Measurements from ENCODE around the gene DLGAP1.

The DLGAP1 gene

DNA sequence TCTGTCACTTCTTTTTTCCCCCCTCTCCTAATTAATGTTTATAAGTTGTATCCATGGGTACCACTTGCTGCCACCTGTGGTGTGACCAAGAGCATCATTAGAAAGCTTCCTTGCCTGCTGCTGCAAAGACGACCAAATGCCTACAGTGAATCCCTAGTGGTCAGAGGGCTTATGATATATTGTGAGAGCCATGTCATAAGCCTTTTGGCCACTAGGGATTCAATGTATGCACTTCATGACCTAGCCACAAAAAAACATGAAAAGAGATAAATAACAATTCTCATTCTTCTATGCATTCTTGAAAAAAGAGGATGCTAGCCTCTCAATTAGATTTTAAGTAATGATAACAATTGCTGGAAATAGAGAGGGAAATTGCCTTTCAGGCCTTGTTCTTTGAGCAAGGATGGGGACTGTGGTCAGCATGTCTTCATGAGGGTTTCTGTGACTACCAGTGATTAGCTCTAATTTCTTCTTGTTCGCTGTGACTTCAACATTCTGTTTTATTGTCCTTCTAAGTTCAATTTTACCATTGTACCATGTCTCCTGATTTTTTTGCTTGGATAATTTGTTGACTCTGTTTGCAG is 569.8 kb downstream of the DLGAP1 start:
- TF ChIP-seq ZNF202 (tag by site-specific recombination; IDR thresholded peaks at IDR 0.05; ENCODE audit: borderline replicate concordance) (no peak), GLI4 (tag by site-specific recombination; IDR thresholded peaks at IDR 0.05) (no peak), SALL2 (tag by site-specific recombination; IDR thresholded peaks at IDR 0.05; ENCODE audit: borderline replicate concordance) (no peak), ZBTB48 (tag by site-specific recombination; IDR thresholded peaks at IDR 0.05) (no peak), ZBTB7A (tag by site-specific recombination; IDR thresholded peaks at IDR 0.05; ENCODE audit: low read depth) (no peak), ZNF266 (tag by site-specific recombination; IDR thresholded peaks at IDR 0.05; ENCODE audit: low read depth) (no peak)
- TF ChIP-seq, protein P1, sequence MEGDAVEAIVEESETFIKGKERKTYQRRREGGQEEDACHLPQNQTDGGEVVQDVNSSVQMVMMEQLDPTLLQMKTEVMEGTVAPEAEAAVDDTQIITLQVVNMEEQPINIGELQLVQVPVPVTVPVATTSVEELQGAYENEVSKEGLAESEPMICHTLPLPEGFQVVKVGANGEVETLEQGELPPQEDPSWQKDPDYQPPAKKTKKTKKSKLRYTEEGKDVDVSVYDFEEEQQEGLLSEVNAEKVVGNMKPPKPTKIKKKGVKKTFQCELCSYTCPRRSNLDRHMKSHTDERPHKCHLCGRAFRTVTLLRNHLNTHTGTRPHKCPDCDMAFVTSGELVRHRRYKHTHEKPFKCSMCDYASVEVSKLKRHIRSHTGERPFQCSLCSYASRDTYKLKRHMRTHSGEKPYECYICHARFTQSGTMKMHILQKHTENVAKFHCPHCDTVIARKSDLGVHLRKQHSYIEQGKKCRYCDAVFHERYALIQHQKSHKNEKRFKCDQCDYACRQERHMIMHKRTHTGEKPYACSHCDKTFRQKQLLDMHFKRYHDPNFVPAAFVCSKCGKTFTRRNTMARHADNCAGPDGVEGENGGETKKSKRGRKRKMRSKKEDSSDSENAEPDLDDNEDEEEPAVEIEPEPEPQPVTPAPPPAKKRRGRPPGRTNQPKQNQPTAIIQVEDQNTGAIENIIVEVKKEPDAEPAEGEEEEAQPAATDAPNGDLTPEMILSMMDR (tag by site-specific recombination; IDR thresholded peaks at IDR 0.05) = peak; percentile 52; the same call in 1 of the 2 replicates
- TF ChIP-seq, protein P2, sequence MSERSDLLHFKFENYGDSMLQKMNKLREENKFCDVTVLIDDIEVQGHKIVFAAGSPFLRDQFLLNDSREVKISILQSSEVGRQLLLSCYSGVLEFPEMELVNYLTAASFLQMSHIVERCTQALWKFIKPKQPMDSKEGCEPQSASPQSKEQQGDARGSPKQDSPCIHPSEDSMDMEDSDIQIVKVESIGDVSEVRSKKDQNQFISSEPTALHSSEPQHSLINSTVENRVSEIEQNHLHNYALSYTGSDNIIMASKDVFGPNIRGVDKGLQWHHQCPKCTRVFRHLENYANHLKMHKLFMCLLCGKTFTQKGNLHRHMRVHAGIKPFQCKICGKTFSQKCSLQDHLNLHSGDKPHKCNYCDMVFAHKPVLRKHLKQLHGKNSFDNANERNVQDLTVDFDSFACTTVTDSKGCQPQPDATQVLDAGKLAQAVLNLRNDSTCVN (tag by site-specific recombination; optimal IDR thresholded peaks at IDR 0.05) = no peak
- H3K36me3 ChIP-seq (ENCODE audit: control insufficient read depth in 2 of 2, insufficient read depth in 1 of 2, low read length in 2 of 2) = no peaks in the 10 kb centered on the region
- H3K9me3 ChIP-seq (ENCODE audit: control insufficient read depth, insufficient read depth, low read depth, low read length) = no peaks in the 10 kb centered on the region
- no peak overlapping the region for H3K27ac ChIP-seq (ENCODE audit: extremely low read depth, low read depth, low read length)
- ChIA-PET POLR2A (interaction anchor here (0.6 kb wide), 1 partner anchor 100 kb away, joined by 3 read pairs; no protein-coding TSS in a partner anchor), CTCF (interaction anchor here (0.7 to 2.9 kb wide), 19 partner anchors 9 to 1646 kb away, joined by 3 to 17 read pairs (median 4); no protein-coding TSS in a partner anchor)
- H3K4me3 ChIP-seq (ENCODE audit: low read depth, low read length) = no peak overlapping the region
- H3K4me1 ChIP-seq (ENCODE audit: control insufficient read depth, insufficient read depth, low read length) = peaks cover 2% of the 10 kb centered on the region

DNA sequence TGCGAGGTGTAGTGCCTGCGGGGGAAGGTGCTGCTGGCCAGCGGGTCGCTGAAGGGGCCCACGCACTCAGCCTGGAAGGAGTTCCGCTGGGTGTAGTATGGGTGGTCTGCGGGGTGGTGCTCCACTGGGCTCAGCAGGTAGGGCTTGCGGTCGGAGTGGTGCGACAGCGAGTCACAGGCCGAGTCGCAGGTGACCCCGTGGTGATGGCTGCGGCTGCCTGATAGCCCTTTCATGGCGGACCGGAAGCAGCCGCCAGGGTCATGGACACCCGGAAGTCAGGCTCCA is 575.3 kb downstream of the DLGAP1 start:
- CTCF ChIA-PET = interaction anchor here (1.0 kb wide), 1 partner anchor 189 kb away, joined by 5 read pairs; no protein-coding TSS in a partner anchor
- POLR2A ChIA-PET = no interaction called here
- H3K4me1 ChIP-seq (ENCODE audit: control insufficient read depth, insufficient read depth, low read length) = peaks cover 4% of the 10 kb centered on the region; the same call in 1 of the 2 replicates
- no peaks in the 10 kb centered on the region for H3K9me3 ChIP-seq (ENCODE audit: control insufficient read depth, insufficient read depth, low read depth, low read length)
- H3K27ac ChIP-seq (ENCODE audit: extremely low read depth, low read depth, low read length) = no peak overlapping the region
- H3K36me3 ChIP-seq (ENCODE audit: control insufficient read depth in 2 of 2, insufficient read depth in 1 of 2, low read length in 2 of 2) = no peaks in the 10 kb centered on the region
- no peak for TF ChIP-seq ZBTB7A (tag by site-specific recombination; IDR thresholded peaks at IDR 0.05; ENCODE audit: low read depth)
- TF ChIP-seq SP2 (tag by site-specific recombination; IDR thresholded peaks at IDR 0.05) = no peak
- no peak for TF ChIP-seq ZNF19 (tag by site-specific recombination; IDR thresholded peaks at IDR 0.05; ENCODE audit: low read depth)
- no peak for TF ChIP-seq ZNF394 (tag by site-specific recombination; IDR thresholded peaks at IDR 0.05; ENCODE audit: borderline replicate concordance)
- TF ChIP-seq, protein P3, sequence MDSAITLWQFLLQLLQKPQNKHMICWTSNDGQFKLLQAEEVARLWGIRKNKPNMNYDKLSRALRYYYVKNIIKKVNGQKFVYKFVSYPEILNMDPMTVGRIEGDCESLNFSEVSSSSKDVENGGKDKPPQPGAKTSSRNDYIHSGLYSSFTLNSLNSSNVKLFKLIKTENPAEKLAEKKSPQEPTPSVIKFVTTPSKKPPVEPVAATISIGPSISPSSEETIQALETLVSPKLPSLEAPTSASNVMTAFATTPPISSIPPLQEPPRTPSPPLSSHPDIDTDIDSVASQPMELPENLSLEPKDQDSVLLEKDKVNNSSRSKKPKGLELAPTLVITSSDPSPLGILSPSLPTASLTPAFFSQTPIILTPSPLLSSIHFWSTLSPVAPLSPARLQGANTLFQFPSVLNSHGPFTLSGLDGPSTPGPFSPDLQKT (IDR thresholded peaks at IDR 0.05; ENCODE audit: borderline replicate concordance, low read depth, low read length) = no peak
- TF ChIP-seq ZNF548 (tag by site-specific recombination; IDR thresholded peaks at IDR 0.05) = no peak
- TF ChIP-seq ZNF155 (tag by site-specific recombination; IDR thresholded peaks at IDR 0.05) = no peak
- TF ChIP-seq ZSCAN16 (tag by site-specific recombination; IDR thresholded peaks at IDR 0.05) = no peak
- TF ChIP-seq ZNF350 (tag by site-specific recombination; IDR thresholded peaks at IDR 0.05) = no peak
- no peak for TF ChIP-seq BCL11A (tag by site-specific recombination; IDR thresholded peaks at IDR 0.05; ENCODE audit: low read depth)
- TF ChIP-seq ZBTB17 (tag by site-specific recombination; IDR thresholded peaks at IDR 0.05) = no peak
- no peak overlapping the region for H3K4me3 ChIP-seq (ENCODE audit: low read depth, low read length)
